Liver (tissue), 9 donors: ENCODE results near the gene FAM161A. TPM values are rescaled to one million over a fixed set of nuclear protein-coding genes. Genes with fewer than 3 reads are reported as not detected.

Source experiments
- DNase-seq: peaks from one replicate; pipeline ENCODE4 v3.0.0-alpha.2; 2017; ENCODE audit warnings: low spot score
- H3K27ac ChIP-seq, 2 donors: one replicate each; pipeline ENCODE4 v1.7.0; 2013; ENCODE audit warnings: inconsistent platforms in 2 of 2, low read length in 2 of 2, control low read depth in 1 of 2, low read depth in 1 of 2, mild to moderate bottlenecking in 1 of 2
- H3K27me3 ChIP-seq, 4 donors: one replicate each; pipeline versions ENCODE4 v1.6.1 to v1.7.0; 2013; ENCODE audit warnings: low read length in 3 of 4, inconsistent platforms in 1 of 4, mild to moderate bottlenecking in 1 of 4, moderate library complexity in 1 of 4; ENCODE audit not compliant: control insufficient read depth in 4 of 4, insufficient read depth in 4 of 4
- H3K36me3 ChIP-seq, 4 donors: one replicate each; pipeline versions ENCODE4 v1.6.1 to v1.7.0; 2013; ENCODE audit warnings: low read length in 3 of 4, mild to moderate bottlenecking in 3 of 4, low read depth in 1 of 4, moderate library complexity in 1 of 4; ENCODE audit not compliant: control insufficient read depth in 4 of 4, insufficient read depth in 3 of 4
- H3K4me1 ChIP-seq, 4 donors: one replicate each; pipeline versions ENCODE4 v1.6.1 to v1.7.0; 2013; ENCODE audit warnings: low read length in 3 of 4, mild to moderate bottlenecking in 3 of 4, moderate library complexity in 1 of 4; ENCODE audit not compliant: control insufficient read depth in 4 of 4, insufficient read depth in 4 of 4
- H3K4me3 ChIP-seq, 3 donors: one replicate each; pipeline versions ENCODE4 v1.6.1 to v1.7.0; 2013; ENCODE audit warnings: low read length in 3 of 3, control low read depth in 1 of 3, low read depth in 1 of 3, mild to moderate bottlenecking in 1 of 3
- H3K9ac ChIP-seq, 2 donors: one replicate each; pipeline ENCODE4 v1.7.0; 2013; ENCODE audit warnings: low read length in 2 of 2, mild to moderate bottlenecking in 2 of 2, moderate library complexity in 2 of 2, control low read depth in 1 of 2, low read depth in 1 of 2
- H3K9me3 ChIP-seq, 4 donors: one replicate each; pipeline versions ENCODE4 v1.6.1 to v1.7.0; 2013; ENCODE audit warnings: low read length in 3 of 4; ENCODE audit not compliant: control insufficient read depth in 4 of 4
- EGR1 ChIP-seq, 2 donors: IDR thresholded peaks; 2 replicates each; pipeline ENCODE4 v1.6.1; 2016 to 2018; ENCODE audit warnings: antibody characterized with exemption in 2 of 2, low read depth in 2 of 2
- FOXA1 ChIP-seq: IDR thresholded peaks from 2 replicates; pipeline ENCODE4 v1.6.1; 2016; ENCODE audit warnings: antibody characterized with exemption
- FOXA2 ChIP-seq: IDR thresholded peaks from 2 replicates; pipeline ENCODE4 v1.6.1; 2016; ENCODE audit warnings: antibody characterized with exemption
- GABPA ChIP-seq, 2 donors: IDR thresholded peaks in 1 of 2; conservative IDR thresholded peaks in 1 of 2; 2 replicates each; pipeline ENCODE4 v1.6.1; 2016; ENCODE audit warnings: antibody characterized with exemption in 2 of 2, mild to moderate bottlenecking in 1 of 2, moderate library complexity in 1 of 2
- HNF4A ChIP-seq, 2 donors: conservative IDR thresholded peaks; 2 replicates each; pipeline ENCODE4 v1.6.1; 2016; ENCODE audit warnings: antibody characterized with exemption in 2 of 2, mild to moderate bottlenecking in 2 of 2
- HNF4G ChIP-seq: IDR thresholded peaks from 2 replicates; pipeline ENCODE4 v1.6.1; 2016; ENCODE audit warnings: antibody characterized with exemption
- JUND ChIP-seq, 2 donors: IDR thresholded peaks; 2 replicates each; pipeline ENCODE4 v1.6.1; 2016; ENCODE audit warnings: antibody characterized with exemption in 2 of 2
- NR2F2 ChIP-seq: IDR thresholded peaks from 2 replicates; pipeline ENCODE4 v1.6.1; 2016; ENCODE audit warnings: antibody characterized with exemption
- RAD21 ChIP-seq, 2 donors: IDR thresholded peaks; 2 replicates each; pipeline ENCODE4 v1.6.1; 2016; ENCODE audit warnings: antibody characterized with exemption in 2 of 2, mild to moderate bottlenecking in 2 of 2
- RXRA ChIP-seq, 2 donors: IDR thresholded peaks; 2 replicates each; pipeline ENCODE4 v1.6.1; 2017 to 2018; ENCODE audit warnings: antibody characterized with exemption in 2 of 2, mild to moderate bottlenecking in 1 of 2
- SP1 ChIP-seq: IDR thresholded peaks from 2 replicates; pipeline ENCODE4 v1.6.1; 2018; ENCODE audit warnings: antibody characterized with exemption, mild to moderate bottlenecking
- TAF1 ChIP-seq: conservative IDR thresholded peaks from 2 replicates; pipeline ENCODE4 v1.6.1; 2016; ENCODE audit warnings: antibody characterized with exemption, mild to moderate bottlenecking
- YY1 ChIP-seq: IDR thresholded peaks from 2 replicates; pipeline ENCODE4 v1.6.1; 2016; ENCODE audit warnings: antibody characterized with exemption, mild to moderate bottlenecking
- WGBS: extraction: QIAGEN DNeasy Blood & Tissue Kit; methylation state at CpG from one replicate; pipeline ENCODE4 v1.1.7; 2013; 5-methylcytosine and 5-hydroxymethylcytosine counted together
- polyA plus RNA-seq, 2 donors: library from polyadenylated mRNA; stranded (reverse) in 1 of 2; unstranded in 1 of 2; fragments of 200-250 nt in 1 of 2; fragments of >200 nt in 1 of 2; fragmentation: Nextera tagmentation in 1 of 2; extraction: Ambion mirVana in 1 of 2; gene quantifications; one replicate each; pipeline versions ENCODE4 v1.2.1 to v1.2.3, GENCODE V29; 2013 to 2015
- total RNA-seq, 2 donors: library from RNA; depleted of rRNA; stranded (reverse); fragments of >200 nt; gene quantifications; one replicate each; pipeline ENCODE4 v1.2.3, GENCODE V29; 2014
- TF ChIP-seq, protein P1 (sequence below): IDR thresholded peaks from 2 replicates; pipeline ENCODE4 v1.6.1; 2016; ENCODE audit warnings: antibody characterized with exemption, mild to moderate bottlenecking
- TF ChIP-seq, protein P2 (sequence below): IDR thresholded peaks from 2 replicates; pipeline ENCODE4 v1.6.1; 2016; ENCODE audit warnings: antibody characterized with exemption
- TF ChIP-seq, protein P3 (sequence below): IDR thresholded peaks from 2 replicates; pipeline ENCODE4 v1.6.1; 2016; ENCODE audit warnings: antibody characterized with exemption
- TF ChIP-seq, protein P4 (sequence below): fragments of 150-350 bp; IDR thresholded peaks from 2 replicates; pipeline ENCODE4 v1.5.1; 2017; ENCODE audit warnings: improper control_type of control experiment, low read depth, low read length; ENCODE audit not compliant: missing input control
- TF ChIP-seq, protein P5 (sequence below): IDR thresholded peaks from 2 replicates; pipeline ENCODE4 v1.6.1; 2016; ENCODE audit warnings: antibody characterized with exemption
- donor health status: healthy.
- donor health status: healthy.
- donor health status: healthy.
- donor health status: healthy.
- donor health status: healthy.

FAM161A gene
- total and polyA plus RNA-seq, 4 donors = 0.54 to 1.2 (median 0.78) TPM

DNA sequence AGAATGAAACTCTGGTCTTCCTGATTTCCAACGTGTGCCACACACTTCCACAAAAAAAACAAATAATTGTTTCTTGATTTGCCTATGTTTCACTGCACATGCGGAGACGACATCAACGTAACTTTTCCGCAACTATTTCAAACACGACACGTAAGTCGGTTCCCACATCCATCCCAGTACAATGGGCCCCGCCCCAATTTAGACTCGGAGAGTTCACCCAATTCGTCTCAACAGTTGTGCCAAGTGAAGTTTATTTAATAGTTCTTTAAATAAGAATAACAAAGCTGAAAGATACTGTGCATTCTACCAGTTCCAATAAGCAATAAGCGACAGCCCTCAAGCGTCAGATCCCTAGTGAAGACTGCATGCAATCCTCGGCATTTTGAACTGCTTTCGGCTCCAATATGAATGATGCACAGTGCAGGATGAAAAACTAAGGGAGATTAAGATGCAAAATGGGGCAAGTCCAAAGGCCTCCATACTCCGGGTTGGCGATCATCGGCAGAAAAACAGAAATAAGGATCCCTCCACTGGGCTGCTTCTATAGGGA, 33.9 kb upstream of the FAM161A start:
- DNase-seq = no peak
- under 1% methylated on average over 18 of the region's 18 CpGs for WGBS

DNA sequence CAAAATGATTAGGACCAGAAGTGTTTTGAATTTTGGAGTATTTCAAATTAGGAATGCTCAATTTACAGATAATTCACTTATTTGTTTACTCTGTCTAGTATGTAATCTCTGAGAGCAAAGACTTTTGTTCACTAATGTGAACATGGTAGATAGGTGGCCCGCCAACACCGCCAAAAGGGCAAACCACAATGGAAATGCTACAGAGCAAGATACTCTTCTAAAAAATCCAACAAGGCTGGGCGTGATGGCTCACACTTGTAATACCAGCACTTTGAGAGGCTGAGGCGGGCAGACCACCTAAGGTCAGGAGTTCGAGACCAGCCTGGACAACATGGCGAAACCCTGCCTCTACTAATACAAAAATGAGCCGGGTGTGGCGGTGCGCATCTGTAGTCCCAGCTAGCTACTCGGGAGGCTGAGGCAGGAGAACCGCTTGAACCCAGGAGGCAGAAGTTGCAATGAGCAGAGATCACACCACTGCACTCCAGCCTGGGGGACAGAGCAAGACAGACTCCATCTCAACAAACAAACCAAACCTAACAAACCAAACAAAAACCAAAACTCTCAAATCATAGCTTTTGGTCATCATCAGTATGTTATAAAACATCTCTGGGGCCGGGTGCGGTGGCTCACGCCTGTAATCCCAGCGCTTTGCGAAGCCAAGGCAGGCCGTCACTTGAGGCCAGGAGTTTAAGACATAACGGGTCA, 32.2 kb upstream of the FAM161A start:
- no peaks in the 10 kb centered on the region for H3K27me3 ChIP-seq
- no peak for DNase-seq
- no peak overlapping the region for H3K27ac ChIP-seq
- H3K9ac ChIP-seq = no peak overlapping the region
- H3K4me3 ChIP-seq = no peak overlapping the region
- peaks cover 1 to 18% (median 8%) of the 10 kb centered on the region in 4 donors for H3K4me1 ChIP-seq
- H3K9me3 ChIP-seq = no peaks in the 10 kb centered on the region
- 89% methylated on average over 18 of the region's 18 CpGs for WGBS
- H3K36me3 ChIP-seq = peaks cover 8 to 33% (median 26%) of the 10 kb centered on the region in 4 donors
- no peak for TF ChIP-seq RXRA (IDR thresholded peaks at IDR 0.05)
- no peak for TF ChIP-seq SP1
- no peak for TF ChIP-seq HNF4A (conservative IDR thresholded peaks at IDR 0.05)
- TF ChIP-seq TAF1 = no peak
- TF ChIP-seq, protein P1, sequence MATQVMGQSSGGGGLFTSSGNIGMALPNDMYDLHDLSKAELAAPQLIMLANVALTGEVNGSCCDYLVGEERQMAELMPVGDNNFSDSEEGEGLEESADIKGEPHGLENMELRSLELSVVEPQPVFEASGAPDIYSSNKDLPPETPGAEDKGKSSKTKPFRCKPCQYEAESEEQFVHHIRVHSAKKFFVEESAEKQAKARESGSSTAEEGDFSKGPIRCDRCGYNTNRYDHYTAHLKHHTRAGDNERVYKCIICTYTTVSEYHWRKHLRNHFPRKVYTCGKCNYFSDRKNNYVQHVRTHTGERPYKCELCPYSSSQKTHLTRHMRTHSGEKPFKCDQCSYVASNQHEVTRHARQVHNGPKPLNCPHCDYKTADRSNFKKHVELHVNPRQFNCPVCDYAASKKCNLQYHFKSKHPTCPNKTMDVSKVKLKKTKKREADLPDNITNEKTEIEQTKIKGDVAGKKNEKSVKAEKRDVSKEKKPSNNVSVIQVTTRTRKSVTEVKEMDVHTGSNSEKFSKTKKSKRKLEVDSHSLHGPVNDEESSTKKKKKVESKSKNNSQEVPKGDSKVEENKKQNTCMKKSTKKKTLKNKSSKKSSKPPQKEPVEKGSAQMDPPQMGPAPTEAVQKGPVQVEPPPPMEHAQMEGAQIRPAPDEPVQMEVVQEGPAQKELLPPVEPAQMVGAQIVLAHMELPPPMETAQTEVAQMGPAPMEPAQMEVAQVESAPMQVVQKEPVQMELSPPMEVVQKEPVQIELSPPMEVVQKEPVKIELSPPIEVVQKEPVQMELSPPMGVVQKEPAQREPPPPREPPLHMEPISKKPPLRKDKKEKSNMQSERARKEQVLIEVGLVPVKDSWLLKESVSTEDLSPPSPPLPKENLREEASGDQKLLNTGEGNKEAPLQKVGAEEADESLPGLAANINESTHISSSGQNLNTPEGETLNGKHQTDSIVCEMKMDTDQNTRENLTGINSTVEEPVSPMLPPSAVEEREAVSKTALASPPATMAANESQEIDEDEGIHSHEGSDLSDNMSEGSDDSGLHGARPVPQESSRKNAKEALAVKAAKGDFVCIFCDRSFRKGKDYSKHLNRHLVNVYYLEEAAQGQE = no peak
- no peak for TF ChIP-seq RAD21 (IDR thresholded peaks at IDR 0.05)
- TF ChIP-seq, protein P2, sequence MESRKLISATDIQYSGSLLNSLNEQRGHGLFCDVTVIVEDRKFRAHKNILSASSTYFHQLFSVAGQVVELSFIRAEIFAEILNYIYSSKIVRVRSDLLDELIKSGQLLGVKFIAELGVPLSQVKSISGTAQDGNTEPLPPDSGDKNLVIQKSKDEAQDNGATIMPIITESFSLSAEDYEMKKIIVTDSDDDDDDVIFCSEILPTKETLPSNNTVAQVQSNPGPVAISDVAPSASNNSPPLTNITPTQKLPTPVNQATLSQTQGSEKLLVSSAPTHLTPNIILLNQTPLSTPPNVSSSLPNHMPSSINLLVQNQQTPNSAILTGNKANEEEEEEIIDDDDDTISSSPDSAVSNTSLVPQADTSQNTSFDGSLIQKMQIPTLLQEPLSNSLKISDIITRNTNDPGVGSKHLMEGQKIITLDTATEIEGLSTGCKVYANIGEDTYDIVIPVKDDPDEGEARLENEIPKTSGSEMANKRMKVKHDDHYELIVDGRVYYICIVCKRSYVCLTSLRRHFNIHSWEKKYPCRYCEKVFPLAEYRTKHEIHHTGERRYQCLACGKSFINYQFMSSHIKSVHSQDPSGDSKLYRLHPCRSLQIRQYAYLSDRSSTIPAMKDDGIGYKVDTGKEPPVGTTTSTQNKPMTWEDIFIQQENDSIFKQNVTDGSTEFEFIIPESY = no peak
- TF ChIP-seq HNF4G = no peak
- TF ChIP-seq, protein P3, sequence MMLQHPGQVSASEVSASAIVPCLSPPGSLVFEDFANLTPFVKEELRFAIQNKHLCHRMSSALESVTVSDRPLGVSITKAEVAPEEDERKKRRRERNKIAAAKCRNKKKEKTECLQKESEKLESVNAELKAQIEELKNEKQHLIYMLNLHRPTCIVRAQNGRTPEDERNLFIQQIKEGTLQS = no peak
- TF ChIP-seq JUND (IDR thresholded peaks at IDR 0.05) = no peak
- no peak for TF ChIP-seq FOXA2
- no peak for TF ChIP-seq GABPA (IDR thresholded peaks at IDR 0.05 in 1 of 2, conservative IDR thresholded peaks at IDR 0.05 in 1 of 2)

More for the DNA sequence above, 33.9 kb upstream of the FAM161A start:
- peaks cover 8 to 18% (median 14%) of the 10 kb centered on the region in 4 donors for H3K36me3 ChIP-seq
- peak overlapping the region; percentile 96 to 100 for H3K9ac ChIP-seq
- H3K27ac ChIP-seq = peak overlapping the region; percentile 97 to 99
- TF ChIP-seq, protein P3 = no peak
- TF ChIP-seq, protein P4, sequence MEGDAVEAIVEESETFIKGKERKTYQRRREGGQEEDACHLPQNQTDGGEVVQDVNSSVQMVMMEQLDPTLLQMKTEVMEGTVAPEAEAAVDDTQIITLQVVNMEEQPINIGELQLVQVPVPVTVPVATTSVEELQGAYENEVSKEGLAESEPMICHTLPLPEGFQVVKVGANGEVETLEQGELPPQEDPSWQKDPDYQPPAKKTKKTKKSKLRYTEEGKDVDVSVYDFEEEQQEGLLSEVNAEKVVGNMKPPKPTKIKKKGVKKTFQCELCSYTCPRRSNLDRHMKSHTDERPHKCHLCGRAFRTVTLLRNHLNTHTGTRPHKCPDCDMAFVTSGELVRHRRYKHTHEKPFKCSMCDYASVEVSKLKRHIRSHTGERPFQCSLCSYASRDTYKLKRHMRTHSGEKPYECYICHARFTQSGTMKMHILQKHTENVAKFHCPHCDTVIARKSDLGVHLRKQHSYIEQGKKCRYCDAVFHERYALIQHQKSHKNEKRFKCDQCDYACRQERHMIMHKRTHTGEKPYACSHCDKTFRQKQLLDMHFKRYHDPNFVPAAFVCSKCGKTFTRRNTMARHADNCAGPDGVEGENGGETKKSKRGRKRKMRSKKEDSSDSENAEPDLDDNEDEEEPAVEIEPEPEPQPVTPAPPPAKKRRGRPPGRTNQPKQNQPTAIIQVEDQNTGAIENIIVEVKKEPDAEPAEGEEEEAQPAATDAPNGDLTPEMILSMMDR = no peak
- TF ChIP-seq RXRA (IDR thresholded peaks at IDR 0.05) = no peak
- no peak for TF ChIP-seq RAD21 (IDR thresholded peaks at IDR 0.05)
- TF ChIP-seq, protein P2 = no peak
- no peak for TF ChIP-seq FOXA2
- TF ChIP-seq GABPA (IDR thresholded peaks at IDR 0.05 in 1 of 2, conservative IDR thresholded peaks at IDR 0.05 in 1 of 2) = no peak
- no peak for TF ChIP-seq HNF4G
- no peak for TF ChIP-seq FOXA1
- TF ChIP-seq, protein P5, sequence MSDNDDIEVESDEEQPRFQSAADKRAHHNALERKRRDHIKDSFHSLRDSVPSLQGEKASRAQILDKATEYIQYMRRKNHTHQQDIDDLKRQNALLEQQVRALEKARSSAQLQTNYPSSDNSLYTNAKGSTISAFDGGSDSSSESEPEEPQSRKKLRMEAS = no peak
- no peak for TF ChIP-seq YY1
- no peak for TF ChIP-seq JUND (IDR thresholded peaks at IDR 0.05)
- no peak for TF ChIP-seq TAF1
- TF ChIP-seq SP1 = no peak
- TF ChIP-seq NR2F2 = no peak
- TF ChIP-seq EGR1 (IDR thresholded peaks at IDR 0.05; ENCODE audit: low read depth in 2 of 2) = no peak
- no peaks in the 10 kb centered on the region for H3K9me3 ChIP-seq
- peak overlapping the region; percentile 78 to 99 (median 92) for H3K4me3 ChIP-seq
- peaks cover 1 to 18% (median 8%) of the 10 kb centered on the region in 4 donors for H3K4me1 ChIP-seq
- no peaks in the 10 kb centered on the region for H3K27me3 ChIP-seq
